BJ (cell line): ENCODE measurements around the gene PTK7. TPM values are rescaled to one million over a fixed set of nuclear protein-coding genes. Genes with fewer than 3 reads are reported as not detected.

ENCODE experiments used
- CTCF ChIA-PET: fragments of 350-600 bp; formaldehyde crosslinking; extraction: SDS; loops from one replicate; lab custom pipeline; 2021; ENCODE audit warnings: antibody characterized with exemption, inconsistent platforms; lab: Yijun Ruan, JAX
- POLR2A ChIA-PET: fragments of 300-600 bp; sonication (Branson Sonifier 250); formaldehyde crosslinking; extraction: SDS; loops from one replicate; lab custom pipeline; 2021; ENCODE audit warnings: antibody characterized with exemption; lab: Charles Lee
- DNase-seq: peaks from one replicate; pipeline ENCODE4 v3.0.0-alpha.2; 2011; ENCODE audit warnings: low read depth
- H3K27me3 ChIP-seq: 2 replicates; pipeline ENCODE4 v1.6.0; 2011; ENCODE audit warnings: low read length; ENCODE audit not compliant: control insufficient read depth, insufficient read depth
- H3K36me3 ChIP-seq: 2 replicates; pipeline ENCODE4 v1.5.1; 2011; ENCODE audit warnings: low read length; ENCODE audit not compliant: control insufficient read depth, insufficient read depth
- H3K4me3 ChIP-seq: 2 replicates; pipeline ENCODE4 v1.5.1; 2011; ENCODE audit warnings: low read depth, mild to moderate bottlenecking, control low read depth, low read length
- CTCF ChIP-seq: IDR thresholded peaks from 2 replicates; pipeline ENCODE4 v1.5.1; 2011; ENCODE audit warnings: low read depth, mild to moderate bottlenecking, control low read depth, inconsistent platforms, low read length, moderate library complexity; ENCODE audit not compliant: insufficient read depth
- polyA plus RNA-seq: library from polyadenylated mRNA; depleted of rRNA; stranded (reverse); fragments of >200 nt; gene quantifications from 2 replicates; pipeline ENCODE4 v1.2.3, GENCODE V29; 2011

Gene PTK7
- polyA plus RNA-seq, 1 experiment = 362 TPM

- peak; percentile 36 for TF ChIP-seq CTCF
- ChIA-PET CTCF (interaction anchor here (0.6 to 1.6 kb wide), 4 partner anchors 8 to 44 kb away, joined by 3 to 5 read pairs (median 4); no protein-coding TSS in a partner anchor), POLR2A (interaction anchor here (0.6 to 0.8 kb wide), 4 partner anchors 46 to 652 kb away, joined by 3 to 15 read pairs (median 4); no protein-coding TSS in a partner anchor)
- Histone ChIP-seq H3K27me3 (no peaks in the 10 kb centered on the region), H3K4me3 (no peak overlapping the region), H3K36me3 (no peaks in the 10 kb centered on the region; the same call in 1 of the 2 replicates)
- DNase-seq = peak; percentile 95
Measured at GRCh38 chr6:43120944-43121913, 45.1 kb downstream of the PTK7 start.

GRCh38 chr6:43122146-43122545, 46.0 kb downstream of the PTK7 start:
- Histone ChIP-seq H3K27me3 (no peaks in the 10 kb centered on the region), H3K4me3 (no peak overlapping the region), H3K36me3 (no peaks in the 10 kb centered on the region; the same call in 1 of the 2 replicates)
- DNase-seq = no peak
- no peak for TF ChIP-seq CTCF
- CTCF ChIA-PET = no interaction called here
- POLR2A ChIA-PET = no interaction called here

GRCh38 chr6:43123461-43124314, 47.6 kb downstream of the PTK7 start:
- no peak for TF ChIP-seq CTCF
- H3K4me3 ChIP-seq = no peak overlapping the region

GRCh38 chr6:43124481-43124880, 48.4 kb downstream of the PTK7 start:
- ChIA-PET POLR2A (interaction anchor here (0.5 to 1.8 kb wide), 2 partner anchors 48 to 101 kb away, joined by 7 to 9 read pairs; partner anchors contain the start of gene PTK7), CTCF (interaction anchor here (1.1 to 5.3 kb wide), 8 partner anchors 19 to 224 kb away, joined by 3 to 25 read pairs (median 5); no protein-coding TSS in a partner anchor)
- no peak overlapping the region for H3K4me3 ChIP-seq
- peaks cover 2% of the 10 kb centered on the region for H3K36me3 ChIP-seq
- H3K27me3 ChIP-seq = no peaks in the 10 kb centered on the region
- DNase-seq = no peak
- TF ChIP-seq CTCF = no peak

More at GRCh38 chr6:43123461-43124314, 47.6 kb downstream of the PTK7 start:
- ChIA-PET POLR2A (interaction anchor here (0.5 kb wide), 2 partner anchors 100 to 496 kb away, joined by 5 to 9 read pairs; no protein-coding TSS in a partner anchor), CTCF (interaction anchor here (1.3 to 5.3 kb wide), 5 partner anchors 20 to 49 kb away, joined by 3 to 25 read pairs (median 5); no protein-coding TSS in a partner anchor)
- H3K27me3 ChIP-seq = no peaks in the 10 kb centered on the region
- H3K36me3 ChIP-seq = no peaks in the 10 kb centered on the region; the same call in 1 of the 2 replicates
- no peak for DNase-seq
